ENCODE measurements around the gene ASNS. TPM values are rescaled to one million over a fixed set of nuclear protein-coding genes. Genes with fewer than 3 reads are reported as not detected.

The ASNS gene
- polyA plus RNA-seq, 3 donors = 25.8 to 32.7 (median 29.2) TPM

GRCh38 chr7:97845622-97846203 is 26.5 kb downstream of the ASNS start:
- DNase-seq (ENCODE audit: low read depth in 3 of 3, low spot score in 2 of 3) = peak in 1 of 3 donors; percentile 4

- DNase-seq (ENCODE audit: low read depth in 3 of 3, low spot score in 2 of 3) = no peak
These were observed 28.2 kb downstream of the ASNS start for GRCh38 chr7:97844036-97844435.

- no peak for DNase-seq (ENCODE audit: low read depth in 3 of 3, low spot score in 2 of 3)
These were observed 29.3 kb downstream of the ASNS start for GRCh38 chr7:97842772-97843345.

- no peak for DNase-seq (ENCODE audit: low read depth in 3 of 3, low spot score in 2 of 3)
These were observed 30.2 kb downstream of the ASNS start for GRCh38 chr7:97842006-97842405.

- DNase-seq (ENCODE audit: low read depth in 3 of 3, low spot score in 2 of 3) = peak; percentile 35 to 37 (median 36)
These were observed 36.7 kb downstream of the ASNS start for GRCh38 chr7:97835296-97836138.

- no peak for DNase-seq (ENCODE audit: low read depth in 3 of 3, low spot score in 2 of 3)
These were observed 53.0 kb downstream of the ASNS start for GRCh38 chr7:97819161-97819560.

- no peak for DNase-seq (ENCODE audit: low read depth in 3 of 3, low spot score in 2 of 3)
These were observed 54.0 kb downstream of the ASNS start for GRCh38 chr7:97818066-97818663.

Other genes with a start within 250 kb of the ASNS start
- under 1 TPM; 0.49 to 0.83 (median 0.60) TPM for gene TAC1, start 140.3 kb downstream of the ASNS start, polyA plus RNA-seq (ENCODE audit: insufficient read length in 3 of 3)
- not detected for gene OCM2, start 117.8 kb upstream of the ASNS start, polyA plus RNA-seq (ENCODE audit: insufficient read length in 3 of 3)
- gene LMTK2, start 234.5 kb upstream of the ASNS start, polyA plus RNA-seq (ENCODE audit: insufficient read length in 3 of 3) = 10 to 100 TPM; 12.7 to 13.3 (median 12.8) TPM